GM21619 (cell line): ENCODE data around the gene HPCA.

Experiments used
- ATAC-seq: cut with Tn5 transposase; IDR thresholded peaks from one replicate; pipeline ENCODE4 v1.9.1; 2021; ENCODE audit not compliant: unreplicated experiment

Gene HPCA

GRCh38 chr1:32886004-32886827 is at the start of gene HPCA:
TSS of gene HPCA (plus strand) at chr1:32886491. CDS start at chr1:32888899, 2,408 bp downstream.
- ATAC-seq: no peak

GRCh38 chr1:32848354-32849063 is 37.8 kb upstream of the HPCA start:
- no peak for ATAC-seq

- ATAC-seq: no peak
Measured at GRCh38 chr1:32855861-32856617, 30.3 kb upstream of the HPCA start.

GRCh38 chr1:32858136-32858535 is 28.2 kb upstream of the HPCA start:
- no peak for ATAC-seq

GRCh38 chr1:32858791-32859190 is 27.5 kb upstream of the HPCA start:
- no peak for ATAC-seq

- no peak for ATAC-seq
Measured at GRCh38 chr1:32859915-32860314, 26.4 kb upstream of the HPCA start.

GRCh38 chr1:32860566-32860965 is 25.7 kb upstream of the HPCA start:
- no peak for ATAC-seq

GRCh38 chr1:32861904-32862695 is 24.2 kb upstream of the HPCA start:
- ATAC-seq: no peak

- no peak for ATAC-seq
Measured at GRCh38 chr1:32863218-32863880, 22.9 kb upstream of the HPCA start.

- no peak for ATAC-seq
Measured at GRCh38 chr1:32863881-32864245, 22.4 kb upstream of the HPCA start.

- ATAC-seq: no peak
Measured at GRCh38 chr1:32864375-32865019, 21.8 kb upstream of the HPCA start.

GRCh38 chr1:32865639-32866405 is 20.5 kb upstream of the HPCA start:
- ATAC-seq: no peak

- no peak for ATAC-seq
Measured at GRCh38 chr1:32867151-32867550, 19.1 kb upstream of the HPCA start.

GRCh38 chr1:32867671-32868070 is 18.6 kb upstream of the HPCA start:
- ATAC-seq: no peak

GRCh38 chr1:32868085-32868484 is 18.2 kb upstream of the HPCA start:
- ATAC-seq: no peak

GRCh38 chr1:32868806-32869455 is 17.4 kb upstream of the HPCA start:
- ATAC-seq: no peak

- no peak for ATAC-seq
Measured at GRCh38 chr1:32869923-32870614, 16.2 kb upstream of the HPCA start.
